HL-60 (cell line): ENCODE measurements around the gene NT5C3A.
"Not testable (repeated sequence)": the region's sequence is repeated elsewhere in the genome, so short reads cannot be mapped to it uniquely, and the experiment has no call there.

Source experiments
- CTCF ChIP-seq: IDR thresholded peaks from one replicate; pipeline ENCODE4 v1.5.1; 2011; ENCODE audit warnings: low read length, control low read depth, inconsistent platforms; ENCODE audit not compliant: insufficient read depth
- GABPA ChIP-seq: IDR thresholded peaks from 2 replicates; pipeline ENCODE4 v1.6.1; 2012; ENCODE audit warnings: low read depth
- POLR2AphosphoS5 ChIP-seq: IDR thresholded peaks from 2 replicates; pipeline ENCODE4 v1.6.1; 2012; ENCODE audit warnings: low read depth

DNA sequence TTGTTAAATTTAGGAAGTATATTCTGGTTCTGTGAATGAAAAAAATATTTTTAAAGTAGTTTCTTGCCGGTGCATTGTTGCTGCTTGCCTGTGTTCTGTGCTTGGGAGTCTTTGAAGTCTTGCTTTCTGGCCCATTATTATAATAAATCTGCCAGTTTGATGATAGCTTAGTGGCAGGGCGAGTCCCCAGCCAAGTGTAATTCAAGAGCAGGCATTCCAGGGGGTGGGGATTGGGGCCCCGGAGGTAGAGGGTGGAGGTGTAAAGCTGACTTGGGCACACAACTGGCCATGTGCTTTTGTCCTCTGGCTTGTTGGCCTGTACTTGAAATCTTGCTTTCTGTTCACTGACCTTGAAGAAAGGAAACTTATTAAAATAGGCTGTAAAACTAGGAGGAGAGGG, 90.6 kb downstream of the NT5C3A start:
- TF ChIP-seq CTCF, POLR2AphosphoS5, GABPA: not testable (repeated sequence)
